Uterus (tissue), 2 donors: Measurements from ENCODE around the gene PHC2.

Experiments used
- CTCF ChIP-seq, 4 experiments: fragments of 200-600 bp in 2 of 4; fragments of 450-650 bp in 2 of 4; sonication (generic) in 2 of 4; IDR thresholded peaks; one replicate each; pipeline ENCODE4 v1.5.1; 2016 to 2019; ENCODE audit warnings: antibody characterized with exemption in 4 of 4, mild to moderate bottlenecking in 2 of 4, moderate library complexity in 1 of 4
- POLR2A ChIP-seq, 2 donors: fragments of 450-650 bp; IDR thresholded peaks; one replicate each; pipeline ENCODE4 v1.6.1; 2016; ENCODE audit warnings: antibody characterized with exemption in 2 of 2, mild to moderate bottlenecking in 1 of 2, moderate library complexity in 1 of 2

- TF ChIP-seq CTCF (IDR thresholded peaks at IDR 0.05) (peak in 1 of 4 experiments; percentile 18), POLR2A (IDR thresholded peaks at IDR 0.05) (no peak)
Observed at GRCh38 chr1:33433509-33434362, 2.8 kb upstream of the PHC2 start.
